CD4-positive, alpha-beta T cell treated with Interleukin-2 at 100 ng/mL for 4 hours (primary cell): ENCODE data around the gene TARP.
A peak's percentile ranks its signal among the peaks of the same experiment; 100 is the strongest.

Experiments used
- DNase-seq: peaks from one replicate; pipeline ENCODE4 v3.0.0-alpha.2; 2020; ENCODE audit warnings: low spot score

TARP gene

GRCh38 chr7:38273286-38273995 is at the start of gene TARP:
TARP (minus strand) TSS chr7:38273636.
- no peak for DNase-seq

GRCh38 chr7:38323156-38323555 is 49.7 kb upstream of the TARP start:
- DNase-seq: no peak

- no peak for DNase-seq
Observed at GRCh38 chr7:38322461-38322860, 49.0 kb upstream of the TARP start.

- DNase-seq: no peak
Observed at GRCh38 chr7:38321967-38322366, 48.5 kb upstream of the TARP start.

- no peak for DNase-seq
Observed at GRCh38 chr7:38321515-38321944, 48.1 kb upstream of the TARP start.

- no peak for DNase-seq
Observed at GRCh38 chr7:38321050-38321449, 47.6 kb upstream of the TARP start.

GRCh38 chr7:38319873-38320272 is 46.4 kb upstream of the TARP start:
- no peak for DNase-seq

- DNase-seq: peak; percentile 43
Observed at GRCh38 chr7:38318803-38319416, 45.5 kb upstream of the TARP start.

- DNase-seq: no peak
Observed at GRCh38 chr7:38318241-38318640, 44.8 kb upstream of the TARP start.

- DNase-seq: peak; percentile 57
Observed at GRCh38 chr7:38317515-38317914, 44.1 kb upstream of the TARP start.

GRCh38 chr7:38316733-38317360 is 43.4 kb upstream of the TARP start:
- DNase-seq: no peak

- DNase-seq: no peak
Observed at GRCh38 chr7:38315410-38315809, 42.0 kb upstream of the TARP start.

- no peak for DNase-seq
Observed at GRCh38 chr7:38312821-38313220, 39.4 kb upstream of the TARP start.

GRCh38 chr7:38311329-38311937 is 38.0 kb upstream of the TARP start:
- no peak for DNase-seq

- DNase-seq: no peak
Observed at GRCh38 chr7:38310591-38311101, 37.2 kb upstream of the TARP start.

- DNase-seq: peak; percentile 37
Observed at GRCh38 chr7:38309555-38309954, 36.1 kb upstream of the TARP start.

GRCh38 chr7:38308140-38308539 is 34.7 kb upstream of the TARP start:
- no peak for DNase-seq

GRCh38 chr7:38307640-38308039 is 34.2 kb upstream of the TARP start:
- no peak for DNase-seq

GRCh38 chr7:38306914-38307313 is 33.5 kb upstream of the TARP start:
- peak; percentile 56 for DNase-seq

- DNase-seq: no peak
Observed at GRCh38 chr7:38306171-38306570, 32.7 kb upstream of the TARP start.

- no peak for DNase-seq
Observed at GRCh38 chr7:38303866-38304265, 30.4 kb upstream of the TARP start.

- no peak for DNase-seq
Observed at GRCh38 chr7:38300175-38300574, 26.7 kb upstream of the TARP start.
